ENCODE results near the gene STX10.

Gene STX10

GRCh38 chr19:13112555-13112954, 37.6 kb downstream of the STX10 start:
- FAIRE-seq = no peak
- no peak for TF ChIP-seq POLR2A (IDR thresholded peaks at IDR 0.05; ENCODE audit: low read depth, low read length)
- DNase-seq (ENCODE audit: insufficient read length, low spot score) = no peak

GRCh38 chr19:13110099-13110610, 40.0 kb downstream of the STX10 start:
- DNase-seq (ENCODE audit: insufficient read length, low spot score) = no peak
- no peak for FAIRE-seq
- TF ChIP-seq POLR2A (IDR thresholded peaks at IDR 0.05; ENCODE audit: low read depth, low read length) = no peak

- no peak for FAIRE-seq
Observed at GRCh38 chr19:13109361-13110098, 40.6 kb downstream of the STX10 start.

GRCh38 chr19:13104848-13105711, 45.1 kb downstream of the STX10 start:
- FAIRE-seq = no peak
- no peak for DNase-seq (ENCODE audit: insufficient read length, low spot score)
- no peak for TF ChIP-seq POLR2A (IDR thresholded peaks at IDR 0.05; ENCODE audit: low read depth, low read length)

More at GRCh38 chr19:13109361-13110098, 40.6 kb downstream of the STX10 start:
- no peak for DNase-seq (ENCODE audit: insufficient read length, low spot score)
- no peak for TF ChIP-seq POLR2A (IDR thresholded peaks at IDR 0.05; ENCODE audit: low read depth, low read length)

GRCh38 chr19:13104360-13104847, 45.8 kb downstream of the STX10 start:
- DNase-seq (ENCODE audit: insufficient read length, low spot score) = no peak
- no peak for FAIRE-seq
- no peak for TF ChIP-seq POLR2A (IDR thresholded peaks at IDR 0.05; ENCODE audit: low read depth, low read length)

- no peak for DNase-seq (ENCODE audit: insufficient read length, low spot score)
- FAIRE-seq = no peak
- TF ChIP-seq POLR2A (IDR thresholded peaks at IDR 0.05; ENCODE audit: low read depth, low read length) = no peak
Observed at GRCh38 chr19:13103581-13104359, 46.4 kb downstream of the STX10 start.

- TF ChIP-seq POLR2A (IDR thresholded peaks at IDR 0.05; ENCODE audit: low read depth, low read length) = no peak
- DNase-seq (ENCODE audit: insufficient read length, low spot score) (no peak), FAIRE-seq (no peak)
Observed at GRCh38 chr19:13102666-13103580, 47.3 kb downstream of the STX10 start, which contains the start of gene LYL1. Gene LYL1 (minus strand): TSS chr19:13102858. CDS start chr19:13101171, 1,687 bp downstream.

- TF ChIP-seq POLR2A (IDR thresholded peaks at IDR 0.05; ENCODE audit: low read depth, low read length) = no peak
- FAIRE-seq = no peak
Observed at GRCh38 chr19:13102416-13102665, 47.8 kb downstream of the STX10 start.

GRCh38 chr19:13101590-13102415, 48.4 kb downstream of the STX10 start:
- DNase-seq (ENCODE audit: insufficient read length, low spot score) (no peak), FAIRE-seq (no peak)
- TF ChIP-seq POLR2A (IDR thresholded peaks at IDR 0.05; ENCODE audit: low read depth, low read length) = no peak

More at GRCh38 chr19:13102416-13102665, 47.8 kb downstream of the STX10 start:
- no peak for DNase-seq (ENCODE audit: insufficient read length, low spot score)

- DNase-seq (ENCODE audit: insufficient read length, low spot score) (no peak), FAIRE-seq (no peak)
- TF ChIP-seq POLR2A (IDR thresholded peaks at IDR 0.05; ENCODE audit: low read depth, low read length) = no peak
Observed at GRCh38 chr19:13100841-13101589, 49.2 kb downstream of the STX10 start.

GRCh38 chr19:13100031-13100588, 50.1 kb downstream of the STX10 start:
- peak; percentile 63 for DNase-seq (ENCODE audit: insufficient read length, low spot score)
- TF ChIP-seq POLR2A (IDR thresholded peaks at IDR 0.05; ENCODE audit: low read depth, low read length) = no peak
- no peak for FAIRE-seq

Measured in H54 (cell line).